ENCODE results near the gene ZNF790.
"Not testable (repeated sequence)": the region's sequence is repeated elsewhere in the genome, so short reads cannot be mapped to it uniquely, and the experiment has no call there.

ZNF790 gene

DNA sequence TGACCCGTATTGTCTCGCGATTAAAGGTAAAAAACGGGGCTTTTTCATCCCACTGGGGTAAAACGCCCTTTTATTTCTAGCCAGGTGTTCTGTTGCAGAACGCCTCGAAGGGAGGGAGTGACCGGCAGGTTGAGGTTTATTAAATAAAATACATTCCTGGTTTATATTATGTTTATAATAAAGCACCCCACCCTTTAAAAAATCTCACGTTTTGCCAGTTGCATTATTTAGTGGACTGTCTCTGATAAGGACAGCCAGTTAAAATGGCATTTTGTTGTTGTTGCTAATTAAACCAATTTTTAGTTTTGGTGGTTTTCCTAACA lies 40.4 kb downstream of the ZNF790 start:
- FAIRE-seq (no peak), DNase-seq (ENCODE audit: insufficient read length, low spot score) (no peak)
- TF ChIP-seq, protein P1, sequence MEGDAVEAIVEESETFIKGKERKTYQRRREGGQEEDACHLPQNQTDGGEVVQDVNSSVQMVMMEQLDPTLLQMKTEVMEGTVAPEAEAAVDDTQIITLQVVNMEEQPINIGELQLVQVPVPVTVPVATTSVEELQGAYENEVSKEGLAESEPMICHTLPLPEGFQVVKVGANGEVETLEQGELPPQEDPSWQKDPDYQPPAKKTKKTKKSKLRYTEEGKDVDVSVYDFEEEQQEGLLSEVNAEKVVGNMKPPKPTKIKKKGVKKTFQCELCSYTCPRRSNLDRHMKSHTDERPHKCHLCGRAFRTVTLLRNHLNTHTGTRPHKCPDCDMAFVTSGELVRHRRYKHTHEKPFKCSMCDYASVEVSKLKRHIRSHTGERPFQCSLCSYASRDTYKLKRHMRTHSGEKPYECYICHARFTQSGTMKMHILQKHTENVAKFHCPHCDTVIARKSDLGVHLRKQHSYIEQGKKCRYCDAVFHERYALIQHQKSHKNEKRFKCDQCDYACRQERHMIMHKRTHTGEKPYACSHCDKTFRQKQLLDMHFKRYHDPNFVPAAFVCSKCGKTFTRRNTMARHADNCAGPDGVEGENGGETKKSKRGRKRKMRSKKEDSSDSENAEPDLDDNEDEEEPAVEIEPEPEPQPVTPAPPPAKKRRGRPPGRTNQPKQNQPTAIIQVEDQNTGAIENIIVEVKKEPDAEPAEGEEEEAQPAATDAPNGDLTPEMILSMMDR (IDR thresholded peaks at IDR 0.05; ENCODE audit: insufficient read depth, missing control alignments) = no peak

DNA sequence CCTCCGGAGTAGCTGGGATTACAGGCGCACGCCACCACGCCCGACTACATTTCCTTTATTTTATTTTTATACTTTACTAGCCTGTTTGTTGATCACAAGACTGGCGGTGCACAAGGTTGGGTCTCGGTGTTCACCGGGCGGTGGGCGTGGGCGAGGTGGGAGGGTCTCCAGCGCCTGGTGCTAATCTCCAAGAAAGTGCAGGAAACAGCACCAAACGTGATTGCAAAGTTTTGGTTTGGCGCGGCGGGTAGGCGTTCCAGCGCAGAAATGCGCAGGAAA lies 41.5 kb downstream of the ZNF790 start:
- no peak for FAIRE-seq
- no peak for DNase-seq (ENCODE audit: insufficient read length, low spot score)
- TF ChIP-seq, protein P1 (IDR thresholded peaks at IDR 0.05; ENCODE audit: insufficient read depth, missing control alignments) = no peak

DNA sequence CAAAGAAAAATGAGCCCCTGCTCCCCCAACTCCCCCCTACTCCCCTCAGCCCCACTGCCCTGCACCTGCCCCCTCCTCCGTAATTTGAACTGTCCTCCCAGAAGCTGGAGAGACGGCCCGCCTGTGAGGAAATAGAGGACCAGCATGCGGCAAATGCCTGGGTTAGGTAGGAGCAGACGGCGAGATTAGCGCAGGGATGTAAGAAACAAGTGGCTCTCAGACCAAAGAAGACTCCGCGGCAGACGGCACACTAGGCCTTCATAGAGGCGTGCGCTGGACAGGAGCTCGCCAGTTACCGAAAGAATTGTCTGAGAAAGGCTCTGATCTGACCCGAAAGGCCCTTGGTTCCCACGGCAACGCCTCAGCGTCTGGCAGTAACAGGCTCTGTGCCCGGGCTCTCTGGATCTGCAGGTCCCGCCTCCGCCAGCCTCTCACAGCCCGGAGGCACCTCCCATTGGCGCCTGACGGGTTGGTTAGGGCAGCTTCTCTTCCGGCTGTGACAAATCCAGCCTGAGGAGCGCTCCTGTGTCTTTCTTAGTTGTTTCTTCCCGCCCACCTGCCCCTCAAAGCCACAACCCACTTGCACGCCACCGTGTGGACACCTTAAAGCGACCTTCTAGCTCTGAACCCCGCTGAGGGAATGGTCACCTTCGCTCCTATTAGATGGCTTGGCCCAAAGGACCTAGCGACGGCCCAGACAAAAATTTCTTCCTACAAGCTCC lies 46.6 kb downstream of the ZNF790 start:
- not testable (repeated sequence) for FAIRE-seq; DNase-seq (ENCODE audit: insufficient read length, low spot score)

DNA sequence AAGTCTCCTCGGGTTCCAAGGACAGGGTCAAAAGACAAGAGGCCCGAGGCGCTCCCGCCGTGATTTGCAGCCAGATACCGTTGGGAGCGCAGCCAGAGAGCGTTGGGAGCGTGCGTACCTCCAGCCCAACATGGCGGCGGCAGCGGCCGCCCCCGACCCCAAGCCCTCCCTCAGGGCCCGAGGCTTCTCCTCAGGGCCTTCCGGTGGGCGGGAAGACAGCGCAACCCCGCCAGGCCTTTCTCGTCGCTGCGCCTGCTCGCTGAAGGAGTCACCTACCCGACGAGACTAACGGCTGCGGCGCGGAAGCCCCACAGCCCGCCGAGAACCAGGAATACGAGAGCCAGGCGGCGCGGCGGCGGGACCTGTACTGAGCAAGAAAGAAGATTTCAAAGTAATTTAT lies 62.4 kb downstream of the ZNF790 start:
- DNase-seq (ENCODE audit: insufficient read length, low spot score) (no peak), FAIRE-seq (no peak)
- TF ChIP-seq, protein P1 (IDR thresholded peaks at IDR 0.05; ENCODE audit: insufficient read depth, missing control alignments) = no peak

DNA sequence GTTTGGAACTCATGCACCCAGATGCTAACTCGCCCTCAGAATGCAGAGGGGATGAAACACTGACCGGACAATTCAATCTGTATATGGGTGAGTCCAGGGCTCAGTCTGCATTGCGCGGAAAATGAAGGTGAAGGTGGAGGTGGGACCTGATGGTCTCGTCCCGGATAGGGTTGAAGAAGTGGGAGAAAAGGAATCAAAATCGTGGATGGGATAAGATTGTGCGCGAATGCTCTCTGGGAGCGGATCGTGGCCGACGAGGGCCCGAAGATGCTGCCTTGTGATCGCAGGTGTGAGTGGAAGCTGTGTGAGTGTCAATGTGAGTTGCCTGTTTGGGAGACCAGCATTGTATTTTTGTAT lies 65.0 kb downstream of the ZNF790 start:
- TF ChIP-seq, protein P1 (IDR thresholded peaks at IDR 0.05; ENCODE audit: insufficient read depth, missing control alignments) = no peak
- no peak for DNase-seq (ENCODE audit: insufficient read length, low spot score)
- no peak for FAIRE-seq

DNA sequence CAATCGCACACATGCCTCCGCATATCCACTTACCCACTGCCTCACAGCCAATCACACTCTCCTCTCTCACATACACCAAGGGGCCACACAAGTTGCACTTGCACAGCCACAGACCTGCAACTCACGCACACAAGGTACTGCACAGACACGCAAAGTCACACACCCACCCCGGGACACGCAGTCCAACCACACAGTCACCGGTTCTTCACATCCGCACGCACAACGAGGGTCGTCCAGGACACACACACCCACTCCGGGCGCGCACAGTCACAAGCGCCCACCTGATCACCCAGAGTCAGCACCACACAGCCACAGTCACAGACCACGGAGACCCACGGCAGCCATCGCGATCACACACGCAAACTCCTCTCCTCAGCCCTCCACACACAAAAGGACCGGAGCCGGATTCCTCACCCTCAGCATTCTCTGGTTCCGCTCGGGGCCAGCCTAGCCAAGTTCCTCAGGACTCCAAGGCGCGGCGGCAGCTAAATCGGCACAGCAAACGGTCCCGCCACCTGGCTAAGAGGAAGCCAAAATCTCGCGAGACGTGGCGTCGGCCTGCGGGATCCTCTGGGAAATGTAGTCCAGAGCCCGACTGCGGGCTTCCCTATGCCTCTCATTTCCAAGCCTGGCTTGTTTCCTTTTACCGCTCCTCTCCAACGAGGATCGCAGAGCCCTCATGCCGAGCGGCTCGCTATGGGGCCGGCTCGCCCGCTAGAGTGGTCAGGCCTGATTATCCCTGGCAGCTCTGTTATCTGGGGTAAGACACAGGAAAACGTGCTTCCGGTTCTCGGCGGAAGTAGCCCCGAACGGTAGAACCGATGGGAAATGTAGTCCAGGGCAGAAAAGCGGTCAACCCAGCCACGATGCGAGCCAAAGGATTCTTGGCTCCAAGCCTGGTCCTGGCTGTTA lies 65.6 kb downstream of the ZNF790 start, which contains the start of gene ZNF850:
Gene ZNF850 (minus strand): TSS at position 497 of the 912 bp plus-strand sequence. CDS start 10,201 bp downstream, outside the sequence.
- DNase-seq (ENCODE audit: insufficient read length, low spot score) = peak; percentile 61
- peak; percentile 16 for FAIRE-seq
- TF ChIP-seq, protein P1 (IDR thresholded peaks at IDR 0.05; ENCODE audit: insufficient read depth, missing control alignments) = no peak

DNA sequence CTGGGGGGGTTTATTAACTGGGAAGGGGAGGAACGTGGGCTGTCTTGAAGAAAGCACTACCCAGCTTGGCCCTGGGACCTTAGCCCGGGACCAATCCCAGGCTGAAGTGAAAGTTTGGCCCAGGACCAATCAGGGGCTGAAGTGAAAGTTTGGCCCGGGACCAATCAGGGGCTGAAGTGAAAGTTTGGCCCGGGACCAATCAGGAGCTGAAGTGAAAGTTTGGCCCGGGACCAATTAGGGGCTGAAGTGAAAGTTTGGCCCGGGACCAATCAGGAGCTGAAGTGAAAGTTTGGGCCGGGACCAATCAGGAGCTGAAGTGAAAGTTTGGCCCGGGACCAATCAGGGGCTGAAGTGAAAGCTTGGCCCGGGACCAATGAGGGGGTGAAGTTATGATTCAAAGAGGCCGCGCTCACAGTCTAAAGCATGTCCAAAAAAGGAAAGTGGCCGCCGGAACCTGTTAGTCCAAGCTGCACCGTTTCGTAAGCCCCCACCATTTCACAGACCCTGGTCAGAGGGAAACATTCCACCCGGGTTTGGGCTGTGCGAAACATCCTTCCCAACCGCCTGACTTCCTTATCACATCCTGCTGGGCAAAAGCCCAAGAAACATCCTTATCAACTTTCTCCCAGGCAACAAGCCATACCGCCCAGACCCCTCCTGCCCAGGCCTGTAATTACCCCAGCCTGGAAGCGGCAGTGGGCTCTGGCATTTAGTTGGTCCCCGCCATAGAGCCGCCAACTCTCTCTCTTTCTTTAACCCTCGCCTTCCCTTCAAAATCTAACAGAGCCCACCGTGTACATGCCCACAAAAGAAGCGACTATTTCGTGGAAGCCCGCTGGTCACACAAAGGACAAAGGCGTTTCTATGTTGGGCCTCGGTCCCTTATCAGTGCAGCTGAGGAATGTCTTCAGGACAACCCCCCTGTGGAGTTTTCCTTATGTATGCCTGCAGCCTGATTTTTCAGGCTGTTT lies 66.6 kb downstream of the ZNF790 start:
- DNase-seq (ENCODE audit: insufficient read length, low spot score) = peak; percentile 36
- no peak for FAIRE-seq
- TF ChIP-seq, protein P1 (IDR thresholded peaks at IDR 0.05; ENCODE audit: insufficient read depth, missing control alignments) = no peak

Data from D721Med (cell line).